GM12892 (cell line): ENCODE data around the gene SRGAP2C.
"Not testable (repeated sequence)": the region's sequence is repeated elsewhere in the genome, so short reads cannot be mapped to it uniquely, and the experiment has no call there.

Experiments used
- POLR2A ChIP-seq: IDR thresholded peaks from 2 replicates; pipeline ENCODE4 v1.6.1; 2011; ENCODE audit warnings: low read depth, low read length, control low read depth
- POLR2AphosphoS5 ChIP-seq: IDR thresholded peaks from 2 replicates; pipeline ENCODE4 v1.6.1; 2011; ENCODE audit warnings: low read depth, low read length, control low read depth

DNA sequence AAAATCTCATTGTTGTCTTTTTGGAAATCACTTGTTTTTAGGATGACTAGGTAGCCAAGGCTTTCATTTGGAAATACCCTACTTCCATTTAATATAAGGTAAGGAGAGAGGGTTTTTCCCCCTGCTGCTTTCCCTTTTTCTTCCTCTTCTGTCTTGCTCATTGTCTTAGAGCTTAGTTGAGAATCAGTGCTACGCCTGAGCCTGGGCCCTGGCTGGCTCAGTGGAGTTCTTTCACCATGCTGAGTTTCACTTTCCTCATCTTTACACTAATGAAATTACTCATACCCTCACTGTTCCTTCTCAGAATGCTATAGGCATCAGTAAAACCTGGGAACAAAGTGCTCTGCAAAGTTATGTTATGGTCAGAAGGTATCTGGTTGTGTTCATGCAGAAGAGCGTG lies 154.8 kb downstream of the SRGAP2C start:
- not testable (repeated sequence) for TF ChIP-seq POLR2A, POLR2AphosphoS5
